ENCODE measurements around the gene MAP2K1.

- TF ChIP-seq CTCF (IDR thresholded peaks at IDR 0.05; ENCODE audit: low read depth, low read length, missing input control) (no peak), REST (IDR thresholded peaks at IDR 0.05) (peak; percentile 55), YY1 (IDR thresholded peaks at IDR 0.05) (no peak), RAD21 (IDR thresholded peaks at IDR 0.05) (peak; percentile 19 to 47), ZBTB33 (IDR thresholded peaks at IDR 0.05) (peak; percentile 52), FOXA2 (IDR thresholded peaks at IDR 0.05) (peak; percentile 43), MAX (IDR thresholded peaks at IDR 0.05) (peak; percentile 45), JUND (IDR thresholded peaks at IDR 0.05) (peak; percentile 63 to 71), EGR1 (IDR thresholded peaks at IDR 0.05; ENCODE audit: low read depth in 2 of 2) (no peak), SP1 (IDR thresholded peaks at IDR 0.05) (peak; percentile 64), NR2F2 (IDR thresholded peaks at IDR 0.05) (peak; percentile 78), ATF3 (IDR thresholded peaks at IDR 0.05) (no peak), RXRA (IDR thresholded peaks at IDR 0.05) (peak; percentile 88 to 94), TAF1 (conservative IDR thresholded peaks at IDR 0.05) (no peak)
These were observed 100.2 kb downstream of the MAP2K1 start for GRCh38 chr15:66486887-66487286.

Data from liver (tissue), 3 donors.